Fibroblast of lung (primary cell): ENCODE data around the gene SELENON.

Experiments
- CTCF ChIP-seq, 2 donors: IDR thresholded peaks in 1 of 2; conservative IDR thresholded peaks in 1 of 2; 1 replicate in 1 of 2; 2 replicates in 1 of 2; pipeline ENCODE4 v1.5.1; 2011 to 2012; ENCODE audit warnings: low read length in 2 of 2, control low read depth in 1 of 2, inconsistent platforms in 1 of 2, low read depth in 1 of 2, mild to moderate bottlenecking in 1 of 2
- EZH2 ChIP-seq: IDR thresholded peaks from 2 replicates; pipeline ENCODE4 v1.5.1; 2012; ENCODE audit warnings: low read length, control low read depth, mild to moderate bottlenecking; ENCODE audit errors: missing control alignments

GRCh38 chr1:25750923-25751605 lies 48.9 kb upstream of the SELENON start:
- no peak for TF ChIP-seq CTCF (conservative IDR thresholded peaks at IDR 0.05 in 1 of 2, IDR thresholded peaks at IDR 0.05 in 1 of 2; ENCODE audit: low read depth in 1 of 2, low read length in 2 of 2)
- no peak for TF ChIP-seq EZH2
